HepG2 (cell line): ENCODE measurements around the gene RGS11. TPM values are rescaled to one million over a fixed set of nuclear protein-coding genes. Genes with fewer than 3 reads are reported as not detected.

Source experiments
- ARID2 ChIP-seq: sonication (generic); formaldehyde crosslinking; IDR thresholded peaks from 2 replicates; pipeline ENCODE4 v1.8.1; 2022; ENCODE audit warnings: mild to moderate bottlenecking, missing genetic modification reagents, borderline replicate concordance
- ARNT2 ChIP-seq: sonication (generic); formaldehyde crosslinking; IDR thresholded peaks from 2 replicates; pipeline ENCODE4 v1.8.0; 2022; ENCODE audit warnings: mild to moderate bottlenecking, low read depth, missing genetic modification reagents, moderate library complexity
- CC2D1A ChIP-seq: sonication (generic); formaldehyde crosslinking; IDR thresholded peaks from 2 replicates; pipeline ENCODE4 v1.8.1; 2023; ENCODE audit warnings: mild to moderate bottlenecking, missing genetic modification reagents
- CSRNP1 ChIP-seq: sonication (generic); formaldehyde crosslinking; IDR thresholded peaks from 2 replicates; pipeline ENCODE4 v1.8.1; 2023; ENCODE audit warnings: mild to moderate bottlenecking, missing genetic modification reagents
- HCFC1 ChIP-seq: fragments of 150-350 bp; IDR thresholded peaks from 2 replicates; pipeline ENCODE4 v1.6.1; 2014; ENCODE audit warnings: low read depth, low read length
- HMG20A ChIP-seq: IDR thresholded peaks from 2 replicates; pipeline ENCODE4 v1.6.1; 2016; ENCODE audit warnings: borderline replicate concordance
- MIER3 ChIP-seq: IDR thresholded peaks from 2 replicates; pipeline ENCODE4 v1.6.1; 2016; ENCODE audit warnings: missing compliant biosample characterization, borderline replicate concordance
- MXI1 ChIP-seq: IDR thresholded peaks from 3 replicates; pipeline ENCODE4 v1.6.1; 2012; ENCODE audit warnings: low read depth, low read length, inconsistent platforms, borderline replicate concordance
- NR3C1 ChIP-seq: sonication (generic); formaldehyde crosslinking; IDR thresholded peaks from 2 replicates; pipeline ENCODE4 v1.4.0; 2020; ENCODE audit warnings: missing genetic modification reagents
- SP5 ChIP-seq: IDR thresholded peaks from 2 replicates; pipeline ENCODE4 v1.6.1; 2016; ENCODE audit warnings: low read depth, borderline replicate concordance
- STAT6 ChIP-seq: sonication (generic); formaldehyde crosslinking; IDR thresholded peaks from 2 replicates; pipeline ENCODE4 v1.4.0; 2020; ENCODE audit warnings: missing genetic modification reagents, mild to moderate bottlenecking, borderline replicate concordance
- ZC3H13 ChIP-seq: sonication (generic); formaldehyde crosslinking; IDR thresholded peaks from 2 replicates; pipeline ENCODE4 v1.8.1; 2023; ENCODE audit warnings: mild to moderate bottlenecking, missing genetic modification reagents, moderate library complexity
- ZFP36L2 ChIP-seq: sonication (generic); formaldehyde crosslinking; IDR thresholded peaks from 2 replicates; pipeline ENCODE4 v1.4.0; 2020; ENCODE audit warnings: missing genetic modification reagents
- ZHX1 ChIP-seq: sonication (generic); formaldehyde crosslinking; IDR thresholded peaks from 2 replicates; pipeline ENCODE4 v1.8.1; 2022; ENCODE audit warnings: low read depth, mild to moderate bottlenecking, missing genetic modification reagents
- ZNF3 ChIP-seq: IDR thresholded peaks from 2 replicates; pipeline ENCODE4 v1.7.0; 2017; ENCODE audit warnings: inconsistent platforms
- ZNF383 ChIP-seq: sonication (generic); formaldehyde crosslinking; IDR thresholded peaks from 2 replicates; pipeline ENCODE4 v1.4.0; 2020; ENCODE audit warnings: missing genetic modification reagents, mild to moderate bottlenecking, borderline replicate concordance
- ZNF569 ChIP-seq: sonication (generic); formaldehyde crosslinking; IDR thresholded peaks from 2 replicates; pipeline ENCODE4 v1.5.0; 2020; ENCODE audit warnings: mild to moderate bottlenecking, missing genetic modification reagents, moderate library complexity, borderline replicate concordance
- ZNF615 ChIP-seq: sonication (generic); formaldehyde crosslinking; IDR thresholded peaks from 2 replicates; pipeline ENCODE4 v1.5.0; 2020; ENCODE audit warnings: mild to moderate bottlenecking, missing genetic modification reagents, borderline replicate concordance
- ZNF672 ChIP-seq: sonication (generic); formaldehyde crosslinking; IDR thresholded peaks from 2 replicates; pipeline ENCODE4 v1.8.1; 2022; ENCODE audit warnings: missing genetic modification reagents
- ZNF678 ChIP-seq: sonication (generic); formaldehyde crosslinking; IDR thresholded peaks from 2 replicates; pipeline ENCODE4 v1.4.0; 2020; ENCODE audit warnings: mild to moderate bottlenecking, missing genetic modification reagents
- ZNF839 ChIP-seq: sonication (generic); formaldehyde crosslinking; IDR thresholded peaks from 2 replicates; pipeline ENCODE4 v1.4.0; 2020; ENCODE audit warnings: missing genetic modification reagents, mild to moderate bottlenecking, borderline replicate concordance
- polyA plus RNA-seq, 8 experiments: library from polyadenylated mRNA; depleted of rRNA in 3 of 8; stranded (reverse) in 7 of 8; unstranded in 1 of 8; fragments of >200 nt; fragmentation: Illumina TruSeq in 4 of 8; extraction: Trizol in 4 of 8; gene quantifications; 2 replicates each; pipeline versions ENCODE4 v1.2.1 to v1.2.3, GENCODE V29; 2011 to 2016; ENCODE audit warnings: low read depth in 4 of 8, missing spikeins in 1 of 8, mixed read lengths in 1 of 8; ENCODE audit not compliant: insufficient read depth in 1 of 8
- total RNA-seq, 5 experiments: library from RNA; depleted of rRNA; stranded (reverse); fragments of >200 nt; fragmentation: Illumina TruSeq; extraction: Trizol; gene quantifications; 2 replicates each; pipeline ENCODE4 v1.2.3, GENCODE V29; 2016; ENCODE audit warnings: low read depth in 1 of 5

Gene RGS11
- total and polyA plus RNA-seq, 2 of the 13 experiments (the other 11 are each of a cell fraction or from before 2014, with no cell fraction given) = 0.11 TPM; not detected in 1

DNA sequence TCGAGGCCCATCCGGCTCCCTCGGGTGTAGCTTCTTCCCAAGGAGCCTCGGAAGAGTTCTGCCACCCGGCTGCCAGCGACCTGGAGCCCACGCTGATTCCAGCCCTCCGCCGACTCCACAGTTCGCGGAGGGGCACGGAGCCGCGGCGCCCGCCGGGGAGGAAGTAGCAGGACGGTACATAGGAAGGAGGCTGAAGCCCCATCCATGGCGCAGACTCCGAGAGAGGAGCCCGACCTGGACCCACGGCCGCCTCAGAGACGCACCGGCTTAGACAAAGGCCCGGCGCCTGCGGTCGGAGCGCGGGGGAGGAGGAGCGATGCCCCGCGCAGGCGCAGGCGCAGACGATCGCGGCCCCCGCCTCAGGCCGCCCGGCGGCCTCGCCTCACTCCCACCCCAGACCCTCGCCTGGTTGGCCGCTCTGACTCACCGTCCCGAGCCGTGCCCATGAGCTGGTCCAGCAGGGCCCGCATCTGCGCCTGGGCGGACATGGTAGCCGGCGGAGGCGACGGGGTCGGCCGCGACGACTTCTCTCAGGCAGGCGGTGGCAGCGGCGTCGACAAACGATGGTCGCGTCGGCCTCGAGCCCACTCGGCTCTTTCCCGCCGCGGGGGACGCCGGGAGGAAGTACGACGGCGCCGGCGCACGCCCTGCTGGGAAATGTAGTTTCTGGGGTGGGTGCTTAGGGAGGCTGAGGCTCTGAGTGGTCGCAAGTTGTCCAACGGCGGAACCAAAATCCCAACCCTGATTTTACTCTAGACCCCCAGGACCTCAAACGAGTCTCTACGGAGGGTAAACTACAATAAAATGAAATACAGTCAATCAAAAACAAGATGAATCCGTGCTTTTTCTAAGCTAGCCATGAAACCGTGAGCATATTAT, 46.7 kb downstream of the RGS11 start, which contains the start of gene LUC7L (continued):
- TF ChIP-seq ZNF615 = peak; percentile 87; the same call in 1 of the 2 replicates
- TF ChIP-seq ARID2 (CRISPR knock-in tag) = peak; percentile 98
- peak; percentile 97 for TF ChIP-seq ARNT2 (CRISPR knock-in tag)
- 0 out of 2 replicates have a peak, but pooled peaks have one; percentile 65 for TF ChIP-seq NR3C1 (CRISPR knock-in tag)
- no peak for TF ChIP-seq CC2D1A (CRISPR knock-in tag)
- TF ChIP-seq ZC3H13 (CRISPR knock-in tag) = peak; percentile 97
- peak; percentile 89; the same call in 1 of the 2 replicates for TF ChIP-seq MIER3 (CRISPR knock-in tag)
- TF ChIP-seq MXI1 = peak; percentile 77; the same call in 1 of the 3 replicates
- peak; percentile 49 for TF ChIP-seq SP5
- TF ChIP-seq STAT6 (CRISPR knock-in tag) = peak; percentile 72; the same call in 1 of the 2 replicates
- TF ChIP-seq ZHX1 (CRISPR knock-in tag) = peak; percentile 94
- TF ChIP-seq ZNF672 (CRISPR knock-in tag) = no peak
- TF ChIP-seq ZNF839 = peak; percentile 91; the same call in 1 of the 2 replicates
- peak; percentile 89; the same call in 1 of the 2 replicates for TF ChIP-seq ZNF678 (CRISPR knock-in tag)
- peak; percentile 99 for TF ChIP-seq CSRNP1 (CRISPR knock-in tag)
- peak; percentile 48; the same call in 1 of the 2 replicates for TF ChIP-seq ZNF3
- TF ChIP-seq HMG20A (CRISPR knock-in tag) = no peak
- peak; percentile 29; the same call in 1 of the 2 replicates for TF ChIP-seq ZFP36L2
- TF ChIP-seq ZNF383 = no peak
- TF ChIP-seq HCFC1 = peak; percentile 95
- 0 out of 2 replicates have a peak, but pooled peaks have one; percentile 57 for TF ChIP-seq ZNF569 (CRISPR knock-in tag)
